A549 (cell line): ENCODE data around the gene SYT6. TPM values are rescaled to one million over a fixed set of nuclear protein-coding genes. Genes with fewer than 3 reads are reported as not detected.

ENCODE experiments used
- ATAC-seq, 2 experiments: fragments of 200-7000 bp in 1 of 2; fragments of >200 bp in 1 of 2; cut with Nextera tagmentation in 1 of 2; cut with Tn5 transposase in 1 of 2; 3 replicates each; pipeline versions ENCODE4 v1.8.0 to v1.9.1; 2018 to 2020; ENCODE audit warnings: mild to moderate bottlenecking in 1 of 2, moderate library complexity in 1 of 2
- CTCF ChIA-PET: fragments of 300-600 bp; sonication (Branson Sonifier 250); formaldehyde crosslinking; extraction: SDS; loops from one replicate; lab custom pipeline; 2021; ENCODE audit warnings: antibody characterized with exemption, inconsistent platforms; lab: Yijun Ruan, JAX
- POLR2A ChIA-PET: fragments of 350-600 bp; formaldehyde crosslinking; extraction: SDS; loops from one replicate; lab custom pipeline; 2021; ENCODE audit warnings: antibody characterized with exemption, inconsistent platforms; lab: Yijun Ruan, JAX
- DNase-seq, 2 experiments: peaks; one replicate each; pipeline versions ENCODE4 v3.0.0 to v3.0.0-alpha.2; 2011 to 2016; ENCODE audit warnings: low read depth in 1 of 2, low spot score in 1 of 2
- FAIRE-seq: peaks from 2 replicates; lab custom pipeline; 2011; peaks lifted over from hg19 to GRCh38; lab: Jason Lieb, UNC
- H3K27ac ChIP-seq, 2 experiments: fragments of >200 bp; sonication (Bioruptor Twin); formaldehyde crosslinking; 3 replicates each; pipeline ENCODE4 v1.5.1; 2016 to 2017
- H3K4me1 ChIP-seq: fragments of >200 bp; sonication (Bioruptor Twin); formaldehyde crosslinking; 3 replicates; pipeline ENCODE4 v1.6.1; 2016
- H3K4me2 ChIP-seq: fragments of >200 bp; sonication (Bioruptor Twin); formaldehyde crosslinking; 3 replicates; pipeline ENCODE4 v1.6.1; 2016
- H3K4me3 ChIP-seq: fragments of >200 bp; sonication (Bioruptor Twin); formaldehyde crosslinking; 3 replicates; pipeline ENCODE4 v1.5.1; 2016
- H3K9me3 ChIP-seq: fragments of >200 bp; sonication (Bioruptor Twin); formaldehyde crosslinking; 3 replicates; pipeline ENCODE4 v1.6.1; 2016
- CBX2 ChIP-seq: fragments of 200-600 bp; sonication (generic); IDR thresholded peaks from 2 replicates; pipeline ENCODE4 v1.6.1; 2016; ENCODE audit warnings: low read depth, mild to moderate bottlenecking, borderline replicate concordance
- CTCF ChIP-seq: fragments of >200 bp; sonication (Bioruptor Twin); formaldehyde crosslinking; IDR thresholded peaks from 3 replicates; pipeline ENCODE4 v1.5.1; 2016
- EHMT2 ChIP-seq: fragments of 200-600 bp; sonication (generic); IDR thresholded peaks from 2 replicates; pipeline ENCODE4 v1.6.1; 2016; ENCODE audit warnings: antibody characterized with exemption, low read depth, mild to moderate bottlenecking, moderate library complexity
- HES2 ChIP-seq: fragments of >200 bp; sonication (Bioruptor Twin); formaldehyde crosslinking; IDR thresholded peaks from 2 replicates; pipeline ENCODE4 v1.6.1; 2016
- HEYL ChIP-seq: fragments of 250-450 bp; sonication (Bioruptor Pico); IDR thresholded peaks from 2 replicates; pipeline ENCODE4 v1.8.0; 2021; ENCODE audit warnings: mild to moderate bottlenecking, moderate library complexity
- HOXA7 ChIP-seq: fragments of 250-450 bp; sonication (Bioruptor Pico); IDR thresholded peaks from 2 replicates; pipeline ENCODE4 v1.5.0; 2020; ENCODE audit warnings: mild to moderate bottlenecking, moderate library complexity
- HOXB13 ChIP-seq: fragments of 250-450 bp; sonication (Bioruptor Pico); IDR thresholded peaks from 2 replicates; pipeline ENCODE4 v1.5.0; 2020; ENCODE audit warnings: low read depth, mild to moderate bottlenecking, moderate library complexity
- JUNB ChIP-seq: fragments of >200 bp; sonication (Bioruptor Twin); formaldehyde crosslinking; IDR thresholded peaks from 2 replicates; pipeline ENCODE4 v1.6.1; 2016
- KDM1A ChIP-seq: fragments of 200-600 bp; sonication (generic); IDR thresholded peaks from 2 replicates; pipeline ENCODE4 v1.6.1; 2016; ENCODE audit warnings: low read depth, mild to moderate bottlenecking
- KDM5A ChIP-seq: fragments of 200-600 bp; sonication (generic); IDR thresholded peaks from 2 replicates; pipeline ENCODE4 v1.6.1; 2016; ENCODE audit warnings: antibody characterized with exemption, mild to moderate bottlenecking
- MAFK ChIP-seq: fragments of 450-650 bp; IDR thresholded peaks from 2 replicates; pipeline ENCODE4 v1.6.1; 2014; ENCODE audit not compliant: partially characterized antibody
- MAX ChIP-seq: IDR thresholded peaks from 2 replicates; pipeline ENCODE4 v1.6.1; 2012
- MAZ ChIP-seq: fragments of 150-350 bp; IDR thresholded peaks from 2 replicates; pipeline ENCODE4 v1.6.1; 2014; ENCODE audit warnings: antibody characterized with exemption, low read depth, low read length, borderline replicate concordance
- POLR2A ChIP-seq: IDR thresholded peaks from 2 replicates; pipeline ENCODE4 v1.6.1; 2012; ENCODE audit warnings: mild to moderate bottlenecking, low read length
- REST ChIP-seq: fragments of 200-600 bp; sonication (generic); IDR thresholded peaks from 2 replicates; pipeline ENCODE4 v1.6.1; 2016; ENCODE audit warnings: antibody characterized with exemption, mild to moderate bottlenecking, moderate library complexity
- SMC3 ChIP-seq: fragments of >200 bp; sonication (Bioruptor Twin); formaldehyde crosslinking; IDR thresholded peaks from 3 replicates; pipeline ENCODE4 v1.6.1; 2018; ENCODE audit warnings: inconsistent platforms
- ZFP36 ChIP-seq: fragments of 450-650 bp; IDR thresholded peaks from 2 replicates; pipeline ENCODE4 v1.6.1; 2014; ENCODE audit warnings: borderline replicate concordance; ENCODE audit not compliant: partially characterized antibody
- ZSCAN20 ChIP-seq: fragments of 250-450 bp; sonication (Bioruptor Pico); IDR thresholded peaks from 2 replicates; pipeline ENCODE4 v1.8.0; 2022; ENCODE audit warnings: mild to moderate bottlenecking, moderate library complexity
- WGBS: methylation state at CpG from one replicate; pipeline ENCODE4 v1.1.6; 2017; ENCODE audit errors: missing lambda C conversion rate; 5-methylcytosine and 5-hydroxymethylcytosine counted together
- polyA plus RNA-seq, 4 experiments: library from polyadenylated mRNA; depleted of rRNA in 3 of 4; stranded (reverse); fragments of >200 nt; fragmentation: RNase III in 1 of 4; extraction: RNeasy Plus Mini Kit Qiagen cat#74134 plus additional on column Dnase treatment in 1 of 4; gene quantifications; 2 replicates in 3 of 4; 3 replicates in 1 of 4; pipeline ENCODE4 v1.2.3, GENCODE V29; 2011 to 2017

SYT6 gene
- polyA plus RNA-seq, 2 of the 4 experiments (the other 2 are of a cell fraction), result 0.57 to 1.1 TPM

- no peak for ATAC-seq
- no peak overlapping the region for H3K4me3 ChIP-seq
- TF ChIP-seq CBX2 (no peak), ZFP36 (no peak), MAX (no peak), JUNB (no peak), EHMT2 (no peak), MAZ (no peak), MAFK (no peak), CTCF (no peak)
- no peak for DNase-seq
- CTCF ChIA-PET, result no interaction called here
- no peak for FAIRE-seq
- no peak overlapping the region for H3K4me2 ChIP-seq
- WGBS, result 44% methylated on average over 2 of the region's 2 CpGs
- H3K9me3 ChIP-seq, result no peaks in the 10 kb centered on the region
- H3K4me1 ChIP-seq, result 0 out of 3 replicates have a peak, but pooled peaks cover 11% of the 10 kb centered on the region
- POLR2A ChIA-PET, result no interaction called here
- H3K27ac ChIP-seq, result no peak overlapping the region
These were observed 3.7 kb downstream of the SYT6 start for GRCh38 chr1:114150016-114150415.

- TF ChIP-seq JUNB, result no peak
- no peak for TF ChIP-seq MAX
- Histone ChIP-seq H3K4me3 (no peak overlapping the region), H3K27ac (no peak overlapping the region), H3K4me2 (no peak overlapping the region), H3K4me1 (0 out of 3 replicates have a peak, but pooled peaks cover 11% of the 10 kb centered on the region), H3K9me3 (no peaks in the 10 kb centered on the region)
- 74% methylated on average over 6 of the region's 6 CpGs for WGBS
- DNase-seq, result no peak
- FAIRE-seq, result no peak
- CTCF ChIA-PET, result no interaction called here
- POLR2A ChIA-PET, result interaction anchor here (0.9 kb wide), 1 partner anchor 8 kb away, joined by 3 read pairs; no protein-coding TSS in a partner anchor
- ATAC-seq, result no peak
These were observed 4.5 kb downstream of the SYT6 start for GRCh38 chr1:114149211-114149610.

- TF ChIP-seq ZSCAN20 (CRISPR knock-in tag) (no peak), POLR2A (no peak), CTCF (no peak), HEYL (CRISPR knock-in tag) (no peak), KDM1A (no peak)
- no peak overlapping the region for H3K4me2 ChIP-seq
- 62% methylated on average over 1 of the region's 2 CpGs for WGBS
- H3K9me3 ChIP-seq, result no peaks in the 10 kb centered on the region
- POLR2A ChIA-PET, result no interaction called here
- no peak overlapping the region for H3K4me3 ChIP-seq
- no peak for ATAC-seq
- no peak for FAIRE-seq
- no peak for DNase-seq
- CTCF ChIA-PET, result no interaction called here
- H3K4me1 ChIP-seq, result no peaks in the 10 kb centered on the region
- H3K27ac ChIP-seq, result no peak overlapping the region
These were observed 8.0 kb downstream of the SYT6 start for GRCh38 chr1:114145504-114146151.

GRCh38 chr1:114144016-114144415 is 9.7 kb downstream of the SYT6 start:
- ChIA-PET POLR2A (no interaction called here), CTCF (no interaction called here)
- no peak overlapping the region for H3K27ac ChIP-seq
- no peak overlapping the region for H3K4me2 ChIP-seq
- H3K4me3 ChIP-seq, result no peak overlapping the region
- DNase-seq (no peak), ATAC-seq (no peak), FAIRE-seq (no peak)
- 4% methylated on average over 2 of the region's 2 CpGs for WGBS
- TF ChIP-seq ZSCAN20 (CRISPR knock-in tag) (no peak), HOXA7 (CRISPR knock-in tag) (no peak), HOXB13 (no peak), KDM5A (no peak), HES2 (no peak), REST (no peak), HEYL (CRISPR knock-in tag) (no peak), SMC3 (no peak)
- H3K9me3 ChIP-seq, result no peaks in the 10 kb centered on the region
- H3K4me1 ChIP-seq, result no peaks in the 10 kb centered on the region
